Stimulated activated CD4-positive, alpha-beta T cell treated with anti-CD3 and anti-CD28 coated beads, Interleukin-15, amount 100 ng/mL, for 48 hours (primary cell): ENCODE results near the gene FAM217A.

ENCODE experiments used
- DNase-seq, 2 donors: peaks; one replicate each; pipeline ENCODE4 v3.0.0-alpha.2; 2020; ENCODE audit warnings: low read depth in 2 of 2

The FAM217A gene

DNA sequence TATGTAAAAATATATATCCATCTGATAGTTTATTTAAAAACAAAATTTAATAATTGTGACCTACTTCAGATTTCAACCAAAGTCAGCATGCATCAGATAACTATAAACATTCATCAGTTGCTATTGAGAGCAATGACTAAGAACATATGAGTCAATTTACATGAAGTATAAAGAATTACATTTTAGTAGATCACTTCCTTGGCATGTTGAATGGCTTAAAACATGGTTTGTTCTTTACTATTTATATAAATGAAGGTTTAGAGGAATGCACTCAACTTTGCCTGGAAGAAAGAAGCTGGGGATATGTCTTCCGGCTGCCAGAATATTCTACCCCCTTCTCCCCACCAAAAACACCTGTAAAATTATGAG, 6.4 kb upstream of the FAM217A start:
- DNase-seq, result no peak

GRCh38 chr6:4084444-4085331, 5.8 kb upstream of the FAM217A start:
- no peak for DNase-seq

DNA sequence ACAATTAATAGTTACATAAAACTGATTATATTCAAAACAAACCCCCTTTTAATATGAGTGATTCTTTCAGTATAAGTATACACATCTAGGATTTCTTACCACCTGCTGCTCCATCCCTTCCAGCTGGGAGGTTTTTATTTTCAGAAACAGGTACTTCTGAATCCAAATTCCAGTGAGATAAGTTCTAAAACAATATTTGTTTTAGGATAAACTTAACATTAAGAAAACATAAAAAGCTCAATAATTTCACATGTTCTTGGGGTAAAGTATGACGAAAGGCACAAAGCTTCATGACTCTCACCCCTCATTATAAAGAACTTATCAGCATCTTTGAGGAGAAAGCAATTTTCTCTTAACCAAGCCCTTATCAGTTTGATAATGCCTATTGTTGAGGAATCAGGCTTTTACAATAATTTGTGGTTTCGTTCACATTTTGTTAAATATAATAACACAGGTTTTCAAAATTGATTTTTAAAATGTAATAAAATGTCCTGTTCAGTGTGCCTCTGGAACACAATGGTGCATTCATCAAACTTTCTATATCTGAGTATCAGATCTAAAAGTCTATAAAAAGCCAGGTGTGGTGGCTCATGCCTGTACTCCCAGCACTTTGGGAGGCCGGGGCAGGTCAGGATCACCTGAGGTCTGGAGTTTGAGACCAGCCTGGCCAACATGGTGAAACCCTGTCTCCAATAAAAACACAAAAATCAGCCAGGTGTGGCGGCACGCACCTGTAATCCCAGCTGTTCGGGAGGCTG, 4.3 kb downstream of the FAM217A start:
- no peak for DNase-seq

DNA sequence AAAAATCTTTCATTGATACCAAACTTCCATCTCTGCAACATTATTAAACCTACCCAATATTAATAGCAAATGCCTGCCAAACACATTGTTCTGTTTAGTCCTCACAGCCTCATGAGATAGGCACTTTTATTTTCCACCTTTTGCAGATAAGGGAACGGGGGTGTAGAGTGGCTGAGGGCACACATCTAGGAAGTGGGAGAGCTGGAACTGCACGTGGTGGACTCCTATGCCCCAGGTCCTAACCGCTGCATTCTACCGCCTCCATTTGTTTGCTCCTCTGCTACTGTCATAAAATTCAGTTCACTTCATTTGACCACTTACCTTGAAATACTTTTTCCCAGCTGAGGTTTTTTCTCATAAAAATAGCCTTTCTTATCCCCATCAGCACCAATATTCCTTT, 7.6 kb downstream of the FAM217A start:
- no peak for DNase-seq

GRCh38 chr6:4069199-4069598, 9.7 kb downstream of the FAM217A start:
- no peak for DNase-seq

GRCh38 chr6:4067673-4068072, 11.3 kb downstream of the FAM217A start:
- no peak for DNase-seq

GRCh38 chr6:4066029-4066755, 12.7 kb downstream of the FAM217A start:
- DNase-seq, result no peak

DNA sequence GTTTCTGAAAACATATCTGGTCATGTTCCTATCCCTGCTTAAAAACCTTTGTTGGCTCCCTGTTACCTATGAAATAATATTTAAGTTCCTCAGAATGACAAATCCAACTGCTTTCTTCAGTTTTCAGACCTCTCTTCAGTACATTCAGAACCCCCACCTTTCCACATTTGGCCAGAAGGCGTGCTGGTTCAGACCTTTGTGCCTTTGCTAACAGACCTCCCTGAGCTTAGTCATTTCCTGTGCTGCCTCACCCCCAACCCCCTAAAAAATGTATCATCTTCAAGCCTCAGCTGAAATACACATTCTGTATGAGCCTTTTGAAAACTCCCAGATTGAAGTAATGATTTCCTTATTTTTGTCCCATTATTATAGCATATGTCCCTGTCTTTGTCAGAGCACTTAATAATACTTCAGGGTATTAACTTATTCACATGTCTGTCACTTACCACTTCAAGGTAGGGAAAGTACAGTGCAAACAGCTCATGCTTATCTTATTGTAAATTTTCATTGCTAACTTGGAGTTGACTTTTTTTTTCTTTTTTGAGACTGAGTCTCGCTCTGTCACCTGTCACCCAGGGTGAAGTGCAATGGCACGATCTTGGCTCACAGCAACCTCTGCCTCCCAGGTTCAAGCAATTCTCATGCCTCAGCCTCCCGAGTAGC, 19.7 kb downstream of the FAM217A start:
- peak; percentile 42 to 55 for DNase-seq

GRCh38 chr6:4057036-4057435, 21.9 kb downstream of the FAM217A start:
- no peak for DNase-seq

DNA sequence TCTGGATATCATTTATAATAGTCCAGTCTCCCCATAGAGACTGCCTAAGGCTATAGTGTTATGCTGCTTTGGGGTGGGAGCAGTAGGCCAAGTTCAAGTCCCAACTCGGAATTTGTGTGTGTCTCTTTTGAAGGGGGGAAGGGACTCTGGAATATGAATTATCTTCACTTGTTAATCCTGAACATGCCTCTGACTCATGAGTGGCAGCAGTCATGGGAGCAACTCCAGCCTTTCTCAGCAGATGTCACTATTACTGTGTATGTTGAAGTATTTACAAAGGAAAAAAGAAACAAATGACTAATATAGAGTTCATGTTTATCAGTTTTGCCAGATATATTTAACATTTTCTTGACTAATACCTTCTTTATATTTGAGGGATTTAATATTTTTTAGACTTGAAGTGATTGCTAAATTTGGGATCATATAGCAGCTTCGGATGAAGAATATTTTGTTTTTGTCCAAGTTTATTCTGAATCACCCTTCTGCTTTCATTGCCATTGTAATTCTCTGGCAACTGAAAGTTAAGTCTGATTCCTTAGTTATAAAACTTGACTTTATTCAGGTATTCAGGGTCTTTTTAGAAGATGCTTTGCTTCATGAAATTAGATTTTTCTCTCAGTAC, 23.4 kb downstream of the FAM217A start:
- no peak for DNase-seq

GRCh38 chr6:4049246-4049645, 29.7 kb downstream of the FAM217A start:
- no peak for DNase-seq

GRCh38 chr6:4041480-4041879, 37.5 kb downstream of the FAM217A start:
- no peak for DNase-seq

GRCh38 chr6:4039348-4039747, 39.6 kb downstream of the FAM217A start:
- DNase-seq, result no peak

DNA sequence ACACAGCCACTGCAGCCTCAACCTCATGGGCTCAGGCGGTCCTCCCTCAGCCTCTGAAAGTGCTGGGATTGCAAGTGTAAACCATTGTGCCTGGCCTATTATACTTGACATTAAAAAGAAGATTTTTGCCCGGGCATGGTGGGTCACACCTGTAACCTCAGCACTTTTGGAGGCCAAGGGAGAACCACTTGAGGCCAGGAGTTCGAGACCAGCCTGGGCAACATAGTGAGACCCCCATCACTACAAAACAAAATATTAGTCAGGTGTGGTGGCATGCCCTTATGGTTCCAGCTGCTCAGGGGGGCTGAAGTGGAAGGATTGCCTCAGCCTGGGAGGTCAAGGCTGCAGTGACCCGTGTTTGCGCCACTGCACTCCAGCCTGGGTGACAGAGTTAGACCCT, 42.4 kb downstream of the FAM217A start:
- no peak for DNase-seq

- DNase-seq, result no peak
These were observed 46.5 kb downstream of the FAM217A start for GRCh38 chr6:4032475-4032874.

- no peak for DNase-seq
These were observed 47.5 kb downstream of the FAM217A start for GRCh38 chr6:4031442-4031841.

- DNase-seq, result no peak
These were observed 48.3 kb downstream of the FAM217A start for GRCh38 chr6:4030669-4031068.

DNA sequence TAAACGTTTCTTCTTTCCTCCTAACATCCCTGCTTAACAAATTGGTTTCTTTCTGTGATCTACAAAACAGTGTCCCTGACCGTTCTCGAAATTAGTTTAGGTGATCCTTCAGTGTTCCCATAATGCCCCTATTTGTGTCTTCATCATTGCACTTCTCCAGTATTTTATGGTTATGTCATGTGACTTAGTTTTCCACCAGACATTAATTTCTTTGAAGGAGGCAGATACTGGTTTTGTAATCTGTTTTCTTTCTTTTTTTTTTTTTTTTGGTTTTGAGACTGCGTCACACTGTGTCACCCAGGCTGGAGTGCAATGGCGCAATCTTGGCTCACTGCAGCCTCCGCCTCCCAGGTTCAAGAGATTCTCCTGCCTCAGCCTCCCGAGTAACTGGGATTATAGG, 49.2 kb downstream of the FAM217A start:
- no peak for DNase-seq

DNA sequence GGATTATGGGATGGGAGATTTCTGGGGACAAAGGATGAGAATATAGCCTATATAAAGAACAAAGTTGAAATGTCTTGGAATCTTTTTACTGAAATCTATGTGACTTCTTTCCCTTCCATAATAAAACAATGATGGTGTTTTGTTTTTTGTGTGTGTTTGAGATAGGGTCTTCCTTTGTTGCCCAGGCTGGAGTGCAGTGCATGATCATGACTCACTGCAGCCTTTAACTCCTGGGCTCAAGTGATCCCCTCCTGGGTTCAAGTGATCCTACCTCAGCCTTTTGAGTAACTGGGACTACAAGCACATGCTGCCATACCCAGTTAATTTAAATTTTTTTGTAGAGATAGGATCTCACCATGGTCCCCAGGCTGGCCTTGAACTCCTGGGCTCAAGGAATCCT, 50.9 kb downstream of the FAM217A start:
- no peak for DNase-seq

DNA sequence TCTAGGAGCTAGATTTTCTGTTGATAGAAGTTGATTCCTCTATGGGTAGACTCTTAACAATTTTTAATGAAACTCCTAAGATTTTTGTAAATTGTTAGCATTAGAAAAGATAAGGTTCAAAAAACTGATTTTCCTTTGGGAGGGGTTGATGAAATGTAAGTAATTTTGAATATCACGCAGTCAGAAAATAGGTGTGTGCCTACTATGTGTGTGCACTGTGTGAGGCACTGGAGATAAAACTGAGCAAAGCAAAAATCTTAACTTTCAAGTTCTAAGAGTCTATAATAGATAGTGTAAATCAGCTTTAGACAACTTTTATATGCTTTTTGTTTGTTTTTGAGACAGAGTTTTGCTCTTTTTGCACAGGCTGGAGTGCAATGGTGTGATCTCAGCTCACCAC, 53.3 kb downstream of the FAM217A start:
- DNase-seq, result no peak

GRCh38 chr6:4023240-4023639, 55.7 kb downstream of the FAM217A start:
- DNase-seq, result no peak
